Calu3 (cell line): ENCODE results near the gene MAML3. TPM values are rescaled to one million over a fixed set of nuclear protein-coding genes. Genes with fewer than 3 reads are reported as not detected.

Experiments used
- BruUV-seq: library from RNA; stranded (reverse); fragments of 400-500 nt; replicated peaks from 2 replicates; lab custom pipeline; 2021; lab: Mats Ljungman, UMichigan
- CTCF ChIA-PET: fragments of 300-600 bp; sonication (Branson Sonifier 250); formaldehyde crosslinking; loops from one replicate; lab custom pipeline; 2022; ENCODE audit warnings: antibody characterized with exemption; lab: Charles Lee
- DNase-seq: peaks from one replicate; pipeline ENCODE4 v3.0.0; 2022
- H3K27ac Mint-ChIP-seq: one replicate; pipeline ENCODE4 v1.8.0; 2022; ENCODE audit warnings: mixed read lengths; ENCODE audit not compliant: unreplicated experiment
- H3K27me3 Mint-ChIP-seq: one replicate; pipeline ENCODE4 v1.8.0; 2022; ENCODE audit warnings: mixed read lengths; ENCODE audit not compliant: unreplicated experiment
- H3K36me3 Mint-ChIP-seq: one replicate; pipeline ENCODE4 v1.8.0; 2022; ENCODE audit warnings: mild to moderate bottlenecking, moderate library complexity, mixed read lengths; ENCODE audit not compliant: insufficient read depth, unreplicated experiment
- H3K4me1 Mint-ChIP-seq: one replicate; pipeline ENCODE4 v1.8.0; 2022; ENCODE audit warnings: mild to moderate bottlenecking, low read depth, mixed read lengths; ENCODE audit not compliant: unreplicated experiment
- H3K4me3 Mint-ChIP-seq: one replicate; pipeline ENCODE4 v1.8.0; 2022; ENCODE audit warnings: mild to moderate bottlenecking, low read depth, moderate library complexity, mixed read lengths; ENCODE audit not compliant: unreplicated experiment
- H3K9me3 Mint-ChIP-seq: one replicate; pipeline ENCODE4 v1.8.0; 2022; ENCODE audit warnings: low read depth, mixed read lengths; ENCODE audit not compliant: unreplicated experiment
- intact Hi-C: fragments of 100-400 bp; cut with micrococcal nuclease; formaldehyde crosslinking; loops from one replicate; pipeline ENCODE4 v1.10.0; 2022; ENCODE audit not compliant: unreplicated experiment
- total RNA-seq: library from RNA; stranded (reverse); gene quantifications from 2 replicates; pipeline ENCODE4 v1.2.3, GENCODE V29; 2022
- TF ChIP-seq, protein P1 (sequence below): fragments of 200-600 bp; IDR thresholded peaks from one replicate; pipeline ENCODE4 v1.8.0; 2022; ENCODE audit warnings: antibody characterized with exemption; ENCODE audit not compliant: unreplicated experiment

MAML3 gene
- total RNA-seq, 1 experiment from 2014 or later = 4.0 TPM

GRCh38 chr4:140046543-140046942 is 107.4 kb downstream of the MAML3 start:
- Mint-ChIP-seq H3K36me3 (no peaks in the 10 kb centered on the region), H3K9me3 (no peaks in the 10 kb centered on the region), H3K4me3 (peak overlapping the region; percentile 8), H3K4me1 (peaks cover 35% of the 10 kb centered on the region), H3K27me3 (no peaks in the 10 kb centered on the region), H3K27ac (no peak overlapping the region)
- DNase-seq = no peak
- intact Hi-C loops = no loop called here
- CTCF ChIA-PET = no interaction called here
- TF ChIP-seq, protein P1, sequence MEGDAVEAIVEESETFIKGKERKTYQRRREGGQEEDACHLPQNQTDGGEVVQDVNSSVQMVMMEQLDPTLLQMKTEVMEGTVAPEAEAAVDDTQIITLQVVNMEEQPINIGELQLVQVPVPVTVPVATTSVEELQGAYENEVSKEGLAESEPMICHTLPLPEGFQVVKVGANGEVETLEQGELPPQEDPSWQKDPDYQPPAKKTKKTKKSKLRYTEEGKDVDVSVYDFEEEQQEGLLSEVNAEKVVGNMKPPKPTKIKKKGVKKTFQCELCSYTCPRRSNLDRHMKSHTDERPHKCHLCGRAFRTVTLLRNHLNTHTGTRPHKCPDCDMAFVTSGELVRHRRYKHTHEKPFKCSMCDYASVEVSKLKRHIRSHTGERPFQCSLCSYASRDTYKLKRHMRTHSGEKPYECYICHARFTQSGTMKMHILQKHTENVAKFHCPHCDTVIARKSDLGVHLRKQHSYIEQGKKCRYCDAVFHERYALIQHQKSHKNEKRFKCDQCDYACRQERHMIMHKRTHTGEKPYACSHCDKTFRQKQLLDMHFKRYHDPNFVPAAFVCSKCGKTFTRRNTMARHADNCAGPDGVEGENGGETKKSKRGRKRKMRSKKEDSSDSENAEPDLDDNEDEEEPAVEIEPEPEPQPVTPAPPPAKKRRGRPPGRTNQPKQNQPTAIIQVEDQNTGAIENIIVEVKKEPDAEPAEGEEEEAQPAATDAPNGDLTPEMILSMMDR = no peak
- BruUV-seq = no TSS peak

GRCh38 chr4:140046016-140046415 is 108.0 kb downstream of the MAML3 start:
- H3K9me3 Mint-ChIP-seq = no peaks in the 10 kb centered on the region
- H3K4me1 Mint-ChIP-seq = peaks cover 35% of the 10 kb centered on the region
- H3K4me3 Mint-ChIP-seq = no peak overlapping the region
- CTCF ChIA-PET = no interaction called here
- intact Hi-C loops = no loop called here
- H3K27me3 Mint-ChIP-seq = no peaks in the 10 kb centered on the region
- TF ChIP-seq, protein P1 = no peak
- DNase-seq = no peak
- BruUV-seq = no TSS peak
- no peaks in the 10 kb centered on the region for H3K36me3 Mint-ChIP-seq
- no peak overlapping the region for H3K27ac Mint-ChIP-seq

GRCh38 chr4:140044337-140044902 is 109.6 kb downstream of the MAML3 start:
- H3K4me1 Mint-ChIP-seq = peaks cover 38% of the 10 kb centered on the region
- H3K4me3 Mint-ChIP-seq = no peak overlapping the region
- H3K36me3 Mint-ChIP-seq = no peaks in the 10 kb centered on the region
- CTCF ChIA-PET = no interaction called here
- no peaks in the 10 kb centered on the region for H3K27me3 Mint-ChIP-seq
- TF ChIP-seq, protein P1 = no peak
- BruUV-seq = no TSS peak
- intact Hi-C loops = no loop called here
- DNase-seq = no peak
- no peak overlapping the region for H3K27ac Mint-ChIP-seq
- H3K9me3 Mint-ChIP-seq = no peaks in the 10 kb centered on the region

DNA sequence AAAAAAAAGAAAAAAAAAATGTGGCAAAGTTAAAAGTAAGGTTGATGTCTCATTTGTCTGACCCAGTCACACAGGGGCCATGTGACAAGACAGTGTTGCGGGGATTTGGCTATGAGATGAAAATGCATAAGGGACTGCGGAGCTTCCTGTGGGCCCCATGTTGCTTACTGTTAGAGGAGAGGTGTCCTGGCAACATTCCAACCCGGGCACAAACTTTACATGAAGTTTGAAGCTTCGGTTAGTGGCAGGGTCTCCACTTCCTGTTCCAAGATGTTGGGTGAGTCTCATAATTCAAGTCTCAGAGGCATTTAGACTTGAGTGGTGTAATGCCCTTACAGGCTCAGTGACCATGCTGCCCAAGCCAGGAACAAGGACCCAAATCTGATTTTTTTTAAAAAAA is 111.3 kb downstream of the MAML3 start:
- Mint-ChIP-seq H3K27me3 (no peaks in the 10 kb centered on the region), H3K9me3 (no peaks in the 10 kb centered on the region), H3K4me3 (no peak overlapping the region), H3K36me3 (no peaks in the 10 kb centered on the region), H3K4me1 (peaks cover 40% of the 10 kb centered on the region), H3K27ac (no peak overlapping the region)
- DNase-seq = no peak
- TF ChIP-seq, protein P1 = no peak
- CTCF ChIA-PET = no interaction called here
- intact Hi-C loops = no loop called here
- no TSS peak for BruUV-seq
